RWPE2 (cell line): ENCODE results near the gene LACC1.

ENCODE experiments used
- ATAC-seq: fragments of 200-7000 bp; cut with Tn5 transposase; 3 replicates; pipeline ENCODE4 v1.9.1; 2021; ENCODE audit warnings: low read depth
- DNase-seq: peaks from one replicate; pipeline ENCODE4 v3.0.0-alpha.2; 2020; ENCODE audit warnings: low spot score
- H3K27ac ChIP-seq: fragments of 450-650 bp; 2 replicates; pipeline ENCODE4 v1.5.1; 2017; ENCODE audit warnings: mild to moderate bottlenecking; ENCODE audit not compliant: poor library complexity, severe bottlenecking
- H3K27me3 ChIP-seq: fragments of 250-450 bp; sonication (Bioruptor Pico); 2 replicates; pipeline ENCODE4 v1.5.1; 2021; ENCODE audit warnings: mild to moderate bottlenecking, moderate library complexity; ENCODE audit not compliant: insufficient read depth, poor library complexity, severe bottlenecking
- H3K36me3 ChIP-seq: fragments of 250-450 bp; sonication (Bioruptor Pico); 2 replicates; pipeline ENCODE4 v1.5.1; 2020; ENCODE audit warnings: low read depth, mild to moderate bottlenecking, moderate library complexity
- H3K4me1 ChIP-seq: fragments of 250-450 bp; sonication (Bioruptor Pico); 2 replicates; pipeline ENCODE4 v1.5.1; 2021; ENCODE audit warnings: mild to moderate bottlenecking, moderate library complexity; ENCODE audit not compliant: insufficient read depth, poor library complexity, severe bottlenecking
- H3K4me3 ChIP-seq: fragments of 250-450 bp; sonication (Bioruptor Pico); 2 replicates; pipeline ENCODE4 v1.5.1; 2021; ENCODE audit warnings: mild to moderate bottlenecking, moderate library complexity; ENCODE audit not compliant: severe bottlenecking
- H3K9me3 ChIP-seq: fragments of 250-450 bp; sonication (Bioruptor Pico); 2 replicates; pipeline ENCODE4 v1.5.1; 2021; ENCODE audit warnings: mild to moderate bottlenecking, moderate library complexity; ENCODE audit not compliant: severe bottlenecking
- TF ChIP-seq, protein P1 (sequence below): fragments of 450-650 bp; IDR thresholded peaks from one replicate; pipeline ENCODE4 v1.5.1; 2017; ENCODE audit warnings: mild to moderate bottlenecking, moderate library complexity; ENCODE audit not compliant: poor library complexity, severe bottlenecking

LACC1 gene

GRCh38 chr13:43877326-43877725, 2.4 kb upstream of the LACC1 start:
- ATAC-seq (no peak), DNase-seq (no peak)
- Histone ChIP-seq H3K27ac (no peak overlapping the region), H3K9me3 (no peaks in the 10 kb centered on the region), H3K4me1 (peaks cover 11% of the 10 kb centered on the region), H3K27me3 (no peaks in the 10 kb centered on the region), H3K36me3 (peaks cover 16% of the 10 kb centered on the region), H3K4me3 (no peak overlapping the region)
- TF ChIP-seq, protein P1, sequence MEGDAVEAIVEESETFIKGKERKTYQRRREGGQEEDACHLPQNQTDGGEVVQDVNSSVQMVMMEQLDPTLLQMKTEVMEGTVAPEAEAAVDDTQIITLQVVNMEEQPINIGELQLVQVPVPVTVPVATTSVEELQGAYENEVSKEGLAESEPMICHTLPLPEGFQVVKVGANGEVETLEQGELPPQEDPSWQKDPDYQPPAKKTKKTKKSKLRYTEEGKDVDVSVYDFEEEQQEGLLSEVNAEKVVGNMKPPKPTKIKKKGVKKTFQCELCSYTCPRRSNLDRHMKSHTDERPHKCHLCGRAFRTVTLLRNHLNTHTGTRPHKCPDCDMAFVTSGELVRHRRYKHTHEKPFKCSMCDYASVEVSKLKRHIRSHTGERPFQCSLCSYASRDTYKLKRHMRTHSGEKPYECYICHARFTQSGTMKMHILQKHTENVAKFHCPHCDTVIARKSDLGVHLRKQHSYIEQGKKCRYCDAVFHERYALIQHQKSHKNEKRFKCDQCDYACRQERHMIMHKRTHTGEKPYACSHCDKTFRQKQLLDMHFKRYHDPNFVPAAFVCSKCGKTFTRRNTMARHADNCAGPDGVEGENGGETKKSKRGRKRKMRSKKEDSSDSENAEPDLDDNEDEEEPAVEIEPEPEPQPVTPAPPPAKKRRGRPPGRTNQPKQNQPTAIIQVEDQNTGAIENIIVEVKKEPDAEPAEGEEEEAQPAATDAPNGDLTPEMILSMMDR, result no peak

DNA sequence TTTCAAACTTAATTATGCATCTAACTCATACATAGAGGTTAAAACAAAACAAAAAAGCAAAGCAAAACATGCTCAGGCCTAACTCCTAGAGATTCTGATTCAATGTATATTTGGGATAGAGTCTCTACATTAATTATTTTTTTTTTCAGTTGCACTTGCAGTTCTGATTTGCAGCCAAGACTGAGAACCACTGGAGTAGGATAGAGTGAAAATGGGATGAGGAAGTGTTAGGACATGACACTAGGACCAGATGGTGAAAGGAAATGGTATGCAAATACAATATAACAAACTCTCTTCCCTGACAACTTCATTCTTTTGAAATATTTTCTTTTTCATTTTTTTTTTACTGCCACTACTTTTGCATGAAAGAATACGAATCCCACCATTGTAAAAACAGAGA, 1.9 kb upstream of the LACC1 start:
- H3K36me3 ChIP-seq, result peaks cover 15% of the 10 kb centered on the region
- TF ChIP-seq, protein P1, result no peak
- H3K27ac ChIP-seq, result no peak overlapping the region
- DNase-seq (no peak), ATAC-seq (no peak)
- H3K4me3 ChIP-seq, result no peak overlapping the region
- no peaks in the 10 kb centered on the region for H3K27me3 ChIP-seq
- H3K9me3 ChIP-seq, result no peaks in the 10 kb centered on the region
- H3K4me1 ChIP-seq, result peaks cover 11% of the 10 kb centered on the region

DNA sequence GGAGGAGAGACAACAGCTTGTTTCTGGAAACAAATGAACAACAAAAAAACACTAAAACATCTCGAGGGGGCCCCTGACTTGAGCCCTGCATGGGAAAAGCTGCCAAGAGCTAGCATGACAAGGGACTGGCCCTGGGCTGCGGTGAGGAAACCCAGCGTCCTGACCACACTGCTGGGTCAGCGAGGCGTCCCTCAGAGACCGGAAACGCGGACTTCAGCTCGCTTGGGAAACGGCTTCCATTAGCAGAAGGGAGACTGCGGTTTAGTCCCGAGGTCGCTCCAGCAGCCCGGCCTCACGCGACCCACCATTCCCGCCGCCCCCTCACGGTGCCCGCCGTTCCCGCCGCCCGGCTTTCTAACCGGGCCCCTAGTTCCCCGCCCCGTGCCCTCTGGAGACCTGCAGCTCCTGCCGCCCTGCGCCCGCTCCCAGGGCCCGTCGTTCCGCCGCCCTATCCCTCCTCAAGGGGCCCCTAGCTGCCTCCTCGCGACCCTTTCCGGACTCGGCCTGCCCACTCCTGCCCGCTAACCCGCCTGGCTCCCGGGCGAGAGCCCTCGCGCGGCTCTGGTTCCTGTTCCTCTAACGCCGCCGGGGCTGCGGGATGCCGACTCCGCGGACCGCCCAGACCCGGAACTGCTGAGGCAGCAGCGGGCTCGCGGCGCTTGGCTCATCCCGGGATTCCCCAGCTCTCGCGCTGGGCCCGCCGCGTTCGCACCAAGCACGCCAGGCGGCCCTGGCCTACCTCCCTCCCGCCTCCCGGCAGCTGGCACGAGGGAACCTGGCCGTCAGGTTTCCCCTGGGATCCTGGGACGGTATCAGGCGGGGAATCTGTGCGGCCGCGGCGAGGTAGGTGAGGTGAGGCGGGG, 581 bp upstream of the LACC1 start, which contains the start of gene CCDC122:
Gene CCDC122 (minus strand): TSS at position 849 of the 863 bp plus-strand sequence. CDS start 10,364 bp downstream, outside the sequence.
- peaks cover 11% of the 10 kb centered on the region for H3K4me1 ChIP-seq
- peak within 1 kb of the TSS; percentile 59 for H3K27ac ChIP-seq
- peak within 1 kb of the TSS; percentile 97 for H3K4me3 ChIP-seq
- no peaks in the 10 kb centered on the region for H3K9me3 ChIP-seq
- H3K27me3 ChIP-seq, result no peaks in the 10 kb centered on the region
- DNase-seq, result peak; percentile 76
- peaks cover 1% of the 10 kb centered on the region for H3K36me3 ChIP-seq
- ATAC-seq, result peak; percentile 88
- TF ChIP-seq, protein P1, result no peak

GRCh38 chr13:43880214-43880855, 631 bp downstream of the LACC1 start:
- ATAC-seq, result no peak

More at GRCh38 chr13:43880214-43880855, 631 bp downstream of the LACC1 start:
- DNase-seq, result no peak
- TF ChIP-seq, protein P1, result no peak
- Histone ChIP-seq H3K9me3 (no peaks in the 10 kb centered on the region), H3K36me3 (no peaks in the 10 kb centered on the region), H3K27ac (no peak overlapping the region), H3K4me3 (peak overlapping the region; percentile 97), H3K27me3 (no peaks in the 10 kb centered on the region), H3K4me1 (peaks cover 11% of the 10 kb centered on the region)
